Breast epithelium (tissue), 4 donors: ENCODE measurements around the gene APMAP. TPM values are rescaled to one million over a fixed set of nuclear protein-coding genes. Genes with fewer than 3 reads are reported as not detected.
"Not testable (repeated sequence)": the region's sequence is repeated elsewhere in the genome, so short reads cannot be mapped to it uniquely, and the experiment has no call there.

Experiments used
- DNase-seq, 2 donors: peaks; one replicate each; pipeline ENCODE4 v3.0.0-alpha.2; 2019; ENCODE audit warnings: low spot score in 2 of 2
- H3K27ac ChIP-seq, 2 donors: fragments of 200-600 bp; sonication (generic) in 1 of 2; one replicate each; pipeline ENCODE4 v1.5.1; 2016 to 2019; ENCODE audit warnings: mild to moderate bottlenecking in 1 of 2
- H3K27me3 ChIP-seq, 2 donors: fragments of 200-600 bp; sonication (generic) in 1 of 2; one replicate each; pipeline versions ENCODE4 v1.5.1 to v1.6.0; 2017 to 2019; ENCODE audit warnings: control low read depth in 1 of 2, mild to moderate bottlenecking in 1 of 2
- H3K36me3 ChIP-seq: fragments of 200-600 bp; one replicate; pipeline ENCODE4 v1.5.1; 2019
- H3K4me1 ChIP-seq, 2 donors: fragments of 200-600 bp; sonication (generic); one replicate each; pipeline ENCODE4 v1.5.1; 2016 to 2019; ENCODE audit warnings: control low read depth in 1 of 2
- H3K4me3 ChIP-seq, 3 donors: fragments of 200-600 bp; sonication (generic); 1 replicate in 2 of 3; 2 replicates in 1 of 3; pipeline ENCODE4 v1.5.1; 2016 to 2019; ENCODE audit warnings: mild to moderate bottlenecking in 3 of 3, moderate library complexity in 2 of 3
- H3K9me3 ChIP-seq, 2 donors: fragments of 200-600 bp; sonication (generic) in 1 of 2; one replicate each; pipeline ENCODE4 v1.5.1; 2016 to 2019; ENCODE audit warnings: control low read depth in 1 of 2
- POLR2A ChIP-seq: fragments of 450-650 bp; IDR thresholded peaks from one replicate; pipeline ENCODE4 v1.6.1; 2016; ENCODE audit warnings: antibody characterized with exemption, mild to moderate bottlenecking, moderate library complexity
- POLR2AphosphoS5 ChIP-seq, 3 donors: sonication (generic); formaldehyde crosslinking; IDR thresholded peaks; one replicate each; pipeline ENCODE4 v1.6.1; 2017; ENCODE audit warnings: antibody characterized with exemption in 3 of 3
- intact Hi-C: fragments of 100-400 bp; cut with DNase I; formaldehyde crosslinking; loops from one replicate; pipeline ENCODE4 v1.15.1; 2023; ENCODE audit warnings: low total_unique reads
- total RNA-seq, 3 donors: library from RNA; depleted of rRNA; stranded (reverse); fragments of >200 nt; gene quantifications; one replicate each; pipeline ENCODE4 v1.1.0, GENCODE V29; 2016
- TF ChIP-seq, protein P1 (sequence below), 3 donors: fragments of 450-650 bp; IDR thresholded peaks; one replicate each; pipeline ENCODE4 v1.5.1; 2016 to 2017; ENCODE audit warnings: antibody characterized with exemption in 3 of 3, mild to moderate bottlenecking in 3 of 3, moderate library complexity in 3 of 3

APMAP gene
- total RNA-seq, 3 donors from 2014 or later = 83.2 to 184 (median 101) TPM

DNA sequence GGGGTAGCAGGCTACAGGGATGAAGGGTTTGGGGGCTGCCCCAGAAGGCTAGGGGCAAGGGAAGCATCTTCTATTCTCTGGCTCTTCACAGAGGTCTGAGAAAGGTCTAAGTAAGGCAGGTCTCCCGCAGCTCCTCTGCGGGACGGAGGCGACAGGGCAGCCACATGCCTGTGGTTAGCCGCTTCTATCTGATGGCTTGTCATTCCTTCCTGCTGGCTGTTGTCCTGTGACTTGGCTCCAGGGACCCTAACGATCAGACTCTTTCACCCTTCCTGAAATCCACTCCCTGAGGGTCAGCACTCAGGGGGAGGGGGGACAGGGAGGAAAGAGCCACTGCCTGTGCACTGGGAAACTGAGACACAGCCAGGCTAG is 42.8 kb downstream of the APMAP start:
- Histone ChIP-seq H3K4me1 (no peaks in the 10 kb centered on the region), H3K9me3 (peaks cover 6 to 7% of the 10 kb centered on the region in 2 donors), H3K4me3 (peak overlapping the region in 2 of 3 donors; percentile 8 to 26), H3K27me3 (peaks cover 0 to 3% of the 10 kb centered on the region in 2 donors), H3K36me3 (no peaks in the 10 kb centered on the region), H3K27ac (peak overlapping the region in 1 of 2 donors; percentile 19)
- intact Hi-C loops = no loop called here
- no peak for TF ChIP-seq POLR2AphosphoS5 (IDR thresholded peaks at IDR 0.05)
- no peak for TF ChIP-seq POLR2A
- TF ChIP-seq, protein P1, sequence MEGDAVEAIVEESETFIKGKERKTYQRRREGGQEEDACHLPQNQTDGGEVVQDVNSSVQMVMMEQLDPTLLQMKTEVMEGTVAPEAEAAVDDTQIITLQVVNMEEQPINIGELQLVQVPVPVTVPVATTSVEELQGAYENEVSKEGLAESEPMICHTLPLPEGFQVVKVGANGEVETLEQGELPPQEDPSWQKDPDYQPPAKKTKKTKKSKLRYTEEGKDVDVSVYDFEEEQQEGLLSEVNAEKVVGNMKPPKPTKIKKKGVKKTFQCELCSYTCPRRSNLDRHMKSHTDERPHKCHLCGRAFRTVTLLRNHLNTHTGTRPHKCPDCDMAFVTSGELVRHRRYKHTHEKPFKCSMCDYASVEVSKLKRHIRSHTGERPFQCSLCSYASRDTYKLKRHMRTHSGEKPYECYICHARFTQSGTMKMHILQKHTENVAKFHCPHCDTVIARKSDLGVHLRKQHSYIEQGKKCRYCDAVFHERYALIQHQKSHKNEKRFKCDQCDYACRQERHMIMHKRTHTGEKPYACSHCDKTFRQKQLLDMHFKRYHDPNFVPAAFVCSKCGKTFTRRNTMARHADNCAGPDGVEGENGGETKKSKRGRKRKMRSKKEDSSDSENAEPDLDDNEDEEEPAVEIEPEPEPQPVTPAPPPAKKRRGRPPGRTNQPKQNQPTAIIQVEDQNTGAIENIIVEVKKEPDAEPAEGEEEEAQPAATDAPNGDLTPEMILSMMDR (IDR thresholded peaks at IDR 0.05) = no peak
- DNase-seq = no peak

- peaks cover 6 to 7% of the 10 kb centered on the region in 2 donors for H3K9me3 ChIP-seq
- DNase-seq = no peak
- peaks cover 0 to 3% of the 10 kb centered on the region in 2 donors for H3K27me3 ChIP-seq
- peak within 1 kb of the TSS; percentile 8 to 26 (median 9) for H3K4me3 ChIP-seq
- H3K27ac ChIP-seq = peak within 1 kb of the TSS in 1 of 2 donors; percentile 19
- H3K36me3 ChIP-seq = no peaks in the 10 kb centered on the region
- TF ChIP-seq POLR2A (no peak), POLR2AphosphoS5 (IDR thresholded peaks at IDR 0.05) (no peak)
- TF ChIP-seq, protein P1 (IDR thresholded peaks at IDR 0.05) = no peak
- intact Hi-C loops = no loop called here
- H3K4me1 ChIP-seq = no peaks in the 10 kb centered on the region
Measured at GRCh38 chr20:24948939-24949679, 43.4 kb downstream of the APMAP start, which contains the start of gene CST7. Gene CST7 (plus strand): TSS chr20:24949269. CDS start chr20:24949506, 237 bp downstream.

- peaks cover 6 to 10% of the 10 kb centered on the region in 2 donors for H3K9me3 ChIP-seq
- intact Hi-C loops, H3K36me3 ChIP-seq, H3K4me1 ChIP-seq, DNase-seq, H3K27ac ChIP-seq, H3K27me3 ChIP-seq, H3K4me3 ChIP-seq: not testable (repeated sequence)
Measured at GRCh38 chr20:24948396-24948938, 44.1 kb downstream of the APMAP start.

DNA sequence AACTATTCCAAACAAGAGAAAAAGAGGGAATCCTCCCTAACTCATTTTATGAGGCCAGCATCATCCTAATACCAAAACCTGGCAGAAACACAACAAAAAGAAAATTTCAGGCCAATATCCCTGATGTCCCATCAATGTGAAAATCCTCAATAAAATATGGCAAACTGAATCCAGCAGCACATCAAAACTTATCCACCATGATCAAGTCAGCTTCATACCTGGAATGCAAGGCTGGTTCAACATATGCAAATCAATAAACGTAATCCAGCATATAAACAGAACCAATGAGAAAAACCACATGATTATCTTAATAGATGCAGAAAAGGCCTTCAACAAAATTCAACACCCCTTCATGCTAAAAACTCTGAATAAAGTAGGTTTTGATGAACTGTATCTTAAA is 46.2 kb downstream of the APMAP start:
- H3K27me3 ChIP-seq, H3K36me3 ChIP-seq, intact Hi-C loops, DNase-seq, H3K27ac ChIP-seq, H3K4me3 ChIP-seq, H3K4me1 ChIP-seq: not testable (repeated sequence)
- peaks cover 16% of the 10 kb centered on the region in 2 donors for H3K9me3 ChIP-seq

- H3K27ac ChIP-seq = no peak overlapping the region
- peaks cover 16 to 28% of the 10 kb centered on the region in 2 donors for H3K9me3 ChIP-seq
- TF ChIP-seq POLR2A (no peak), POLR2AphosphoS5 (IDR thresholded peaks at IDR 0.05) (no peak)
- no peak for DNase-seq
- no peaks in the 10 kb centered on the region for H3K36me3 ChIP-seq
- intact Hi-C loops = no loop called here
- H3K4me3 ChIP-seq = no peak overlapping the region
- H3K27me3 ChIP-seq = no peaks in the 10 kb centered on the region
- no peaks in the 10 kb centered on the region for H3K4me1 ChIP-seq
Measured at GRCh38 chr20:24943731-24944130, 48.8 kb downstream of the APMAP start.

DNA sequence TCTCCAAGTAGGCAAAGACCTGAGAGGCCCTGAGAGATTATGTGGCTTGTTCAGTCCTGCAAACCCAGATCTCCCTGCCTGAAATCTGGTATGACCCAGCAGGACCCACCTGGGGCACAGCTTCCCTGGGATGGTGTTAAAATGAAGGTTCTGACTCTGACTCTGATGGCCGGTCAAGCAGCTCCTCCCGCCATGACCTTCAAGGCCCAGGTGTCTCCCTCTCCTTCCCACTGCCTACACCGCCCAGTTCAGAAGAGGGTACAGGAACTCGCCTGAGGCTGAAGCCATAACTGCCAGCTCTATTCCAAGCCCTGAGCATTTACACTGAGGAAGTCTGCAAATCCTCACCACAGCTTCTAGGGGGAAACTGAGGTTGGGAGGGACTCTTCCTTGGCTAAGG is 49.4 kb downstream of the APMAP start:
- Histone ChIP-seq H3K9me3 (peaks cover 16 to 28% of the 10 kb centered on the region in 2 donors), H3K27me3 (no peaks in the 10 kb centered on the region), H3K36me3 (no peaks in the 10 kb centered on the region), H3K4me3 (no peak overlapping the region), H3K4me1 (no peaks in the 10 kb centered on the region), H3K27ac (no peak overlapping the region)
- DNase-seq = no peak
- intact Hi-C loops = no loop called here
- TF ChIP-seq POLR2A (no peak), POLR2AphosphoS5 (IDR thresholded peaks at IDR 0.05) (no peak)
- TF ChIP-seq, protein P1 (IDR thresholded peaks at IDR 0.05) = no peak
